ENCODE data around the gene CNTROB. TPM values are rescaled to one million over a fixed set of nuclear protein-coding genes. Genes with fewer than 3 reads are reported as not detected.
A peak's percentile ranks its signal among the peaks of the same experiment; 100 is the strongest.

Gene CNTROB
- total and polyA plus RNA-seq, 2 of the 4 experiments (the other 2 are of a cell fraction): 12.7 to 26.4 TPM

GRCh38 chr17:7887038-7887481, 44.9 kb upstream of the CNTROB start:
- in situ Hi-C loops (cut with MboI; ENCODE audit: low sequenced_read_pairs): no loop called here
- WGBS, 2 experiments (ENCODE audit: extremely low coverage in 2 of 2, insufficient read length in 1 of 2): no CpG with 5 or more reads among the region's 8 CpGs
- Histone ChIP-seq H3K56ac (ENCODE audit: extremely low read depth, insufficient read depth, low read length) (peak overlapping the region; percentile 87), H3K18ac (ENCODE audit: low read depth, low read length) (peak overlapping the region; percentile 52), H3K9me1 (ENCODE audit: insufficient read depth, low read length) (peaks cover 11% of the 10 kb centered on the region), H4K5ac (ENCODE audit: low read depth, low read length) (peak overlapping the region; percentile 83), H2BK20ac (ENCODE audit: low read depth, low read length) (peak overlapping the region; percentile 46; the same call in 1 of the 2 replicates), H4K8ac (ENCODE audit: low read depth in 2 of 2, low read length in 2 of 2) (peak overlapping the region; percentile 36 to 78), H3K14ac (replicated peaks; ENCODE audit: low read depth, low read length) (peak overlapping the region; percentile 84), H2BK15ac (ENCODE audit: low read depth, low read length) (peak overlapping the region; percentile 33; the same call in 1 of the 3 replicates), H2AFZ (replicated peaks; ENCODE audit: low read length, poor library complexity) (peak overlapping the region; percentile 86), H3K4me1 (ENCODE audit: control insufficient read depth, insufficient read depth, low read length) (peaks cover 26% of the 10 kb centered on the region), H2BK5ac (ENCODE audit: low read depth, low read length, poor library complexity, severe bottlenecking) (peak overlapping the region; percentile 98), H4K20me1 (ENCODE audit: insufficient read depth, low read length) (peaks cover 14% of the 10 kb centered on the region), H3K27me3 (ENCODE audit: control insufficient read depth, insufficient read depth, low read length) (no peaks in the 10 kb centered on the region), H3K27ac (ENCODE audit: insufficient read depth, low read length) (peak overlapping the region; percentile 100), H2AK5ac (ENCODE audit: low read depth, low read length) (peak overlapping the region; percentile 81; the same call in 1 of the 2 replicates), H3K9ac (ENCODE audit: low read depth, low read length) (peak overlapping the region; percentile 99), H3K23ac (ENCODE audit: low read depth, low read length) (peak overlapping the region; percentile 94), H3K9me3 (ENCODE audit: control insufficient read depth, insufficient read depth, low read length) (no peaks in the 10 kb centered on the region), H2BK120ac (ENCODE audit: low read depth, low read length) (peak overlapping the region; percentile 78), H3K4me2 (ENCODE audit: low read depth, low read length) (peak overlapping the region; percentile 99), H3K4ac (ENCODE audit: low read depth, low read length) (peak overlapping the region; percentile 99), H3K79me1 (ENCODE audit: low read depth in 1 of 2, low read length in 2 of 2) (peaks cover 9 to 65% of the 10 kb centered on the region in 2 experiments), H2AK9ac (replicated peaks; ENCODE audit: low read depth, low read length, poor library complexity) (peak overlapping the region; percentile 100), H3K36me3 (ENCODE audit: control insufficient read depth, insufficient read depth, low read length) (peaks cover 18% of the 10 kb centered on the region), H3K4me3 (ENCODE audit: insufficient read depth, low read depth, low read length) (peak overlapping the region; percentile 98), H4K91ac (ENCODE audit: insufficient read depth, low read depth, low read length) (peak overlapping the region; percentile 86; the same call in 1 of the 2 replicates)
- ATAC-seq (ENCODE audit: low read depth) (no peak; the same call in 1 of the 2 replicates), DNase-seq (no peak)
- intact Hi-C loops (cut with micrococcal nuclease): no loop called here
- dilution Hi-C loops (cut with HindIII; ENCODE audit: low sequenced_read_pairs, unreplicated experiment): no loop called here
- POLR2A ChIA-PET (ENCODE audit: unreplicated experiment): no interaction called here
- BruUV-seq (replicated peaks): no TSS peak
- TF ChIP-seq BHLHE40 (IDR thresholded peaks at IDR 0.05; ENCODE audit: low read depth, low read length): no peak
- TF ChIP-seq RAD21 (IDR thresholded peaks at IDR 0.05; ENCODE audit: low read length): peak; percentile 19; the same call in 1 of the 2 replicates
- TF ChIP-seq POLR2A (IDR thresholded peaks at IDR 0.05; ENCODE audit: low read depth, low read length): peak; percentile 40; the same call in 1 of the 2 replicates
- CTCF ChIA-PET: no interaction called here
